Measurements from ENCODE around the gene ODAD4. TPM values are rescaled to one million over a fixed set of nuclear protein-coding genes. Genes with fewer than 3 reads are reported as not detected.
"Not testable (repeated sequence)": the region's sequence is repeated elsewhere in the genome, so short reads cannot be mapped to it uniquely, and the experiment has no call there.

ODAD4 gene
- total RNA-seq, 1 donor from 2014 or later = 0.13 TPM

DNA sequence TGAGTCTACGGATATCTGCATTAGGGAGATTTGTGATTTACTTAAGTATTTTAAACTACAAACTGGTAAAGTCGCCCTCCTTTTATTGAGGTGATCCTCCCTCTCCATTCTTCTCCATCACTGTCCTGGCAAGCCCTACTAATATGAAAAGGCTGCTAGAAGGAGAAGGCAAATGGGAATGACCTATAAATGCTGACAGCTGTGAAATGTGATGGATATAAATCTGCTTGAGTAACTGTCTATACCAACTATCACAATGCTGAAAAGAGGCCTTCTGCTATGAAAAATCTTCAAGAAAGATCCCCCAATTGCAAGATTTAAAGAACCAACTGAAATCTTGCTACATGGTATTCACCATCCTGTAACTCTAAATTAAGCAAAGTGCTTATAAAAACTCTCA is 71.3 kb downstream of the ODAD4 start:
- no peak for DNase-seq (ENCODE audit: low read depth, low spot score)

DNA sequence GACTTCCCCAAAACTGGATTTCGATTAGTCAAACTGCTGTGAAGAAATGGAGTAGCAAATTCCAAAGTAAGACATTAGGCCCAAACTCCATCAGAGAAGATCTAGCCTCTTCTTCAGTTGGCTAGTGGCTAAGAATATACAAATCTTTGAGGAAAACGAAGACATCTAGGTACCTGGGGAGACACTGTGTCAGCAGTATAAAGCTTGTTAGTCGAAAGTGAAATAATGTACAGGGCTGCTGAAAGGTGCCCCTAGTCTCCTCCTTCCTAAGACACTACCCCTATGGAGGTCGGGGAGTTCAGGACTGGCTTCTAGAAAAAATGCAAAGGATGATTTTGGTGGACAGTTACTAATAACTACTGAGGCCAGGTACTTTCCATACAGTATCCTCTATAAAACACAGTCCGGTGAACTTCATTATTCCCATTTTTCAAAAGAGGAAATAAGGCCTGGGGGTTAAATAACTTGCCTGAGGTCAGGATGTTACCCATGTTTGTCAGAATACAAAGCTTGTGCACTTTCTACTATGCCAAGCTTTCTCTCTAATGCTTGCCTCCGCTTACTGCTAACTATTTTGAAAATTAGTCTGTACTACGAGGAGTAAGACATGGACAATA is 71.9 kb downstream of the ODAD4 start:
- no peak for DNase-seq (ENCODE audit: low read depth, low spot score)

DNA sequence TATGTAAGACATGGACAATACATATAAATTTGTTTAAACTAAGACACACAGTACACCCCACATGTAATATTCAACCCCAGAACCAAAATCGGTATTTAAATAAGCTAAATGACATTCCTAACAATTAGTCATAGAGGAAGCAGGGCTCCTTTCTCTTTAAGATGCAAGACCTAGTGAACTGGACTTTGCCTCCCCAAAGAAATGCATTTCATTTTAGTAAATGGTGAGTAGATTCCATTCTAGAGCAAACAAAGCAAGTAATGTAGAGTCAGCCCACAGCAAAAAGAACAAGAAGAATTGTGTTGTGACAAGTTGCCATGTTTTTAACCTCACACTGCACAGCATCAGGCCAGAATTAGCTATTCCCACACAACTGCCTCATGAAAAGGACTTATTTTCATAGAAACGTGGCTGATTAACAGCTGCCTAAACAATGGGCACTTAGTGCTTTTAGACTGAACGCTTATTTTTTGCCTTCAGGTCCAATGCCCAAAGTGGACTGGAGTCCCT is 72.4 kb downstream of the ODAD4 start:
- DNase-seq (ENCODE audit: low read depth, low spot score) = no peak

DNA sequence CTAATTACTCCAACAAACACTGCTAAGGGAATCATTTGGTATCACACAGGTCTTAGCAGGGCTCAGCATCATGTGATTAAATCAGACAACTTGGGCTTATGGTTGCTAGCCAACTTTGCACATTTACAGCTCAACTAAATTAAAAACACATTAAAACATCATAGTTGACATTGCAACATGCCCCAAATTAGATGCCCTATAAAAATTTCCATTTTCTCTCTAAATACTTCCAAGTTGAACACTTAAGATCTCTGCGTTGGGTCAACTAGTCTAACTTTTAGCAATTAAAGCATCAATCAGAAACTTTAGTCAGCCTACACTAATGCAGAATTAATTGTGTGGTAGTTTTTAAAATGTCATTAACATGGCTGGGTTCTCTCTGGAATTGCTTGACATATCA is 74.7 kb downstream of the ODAD4 start:
- DNase-seq (ENCODE audit: low read depth, low spot score) = no peak

DNA sequence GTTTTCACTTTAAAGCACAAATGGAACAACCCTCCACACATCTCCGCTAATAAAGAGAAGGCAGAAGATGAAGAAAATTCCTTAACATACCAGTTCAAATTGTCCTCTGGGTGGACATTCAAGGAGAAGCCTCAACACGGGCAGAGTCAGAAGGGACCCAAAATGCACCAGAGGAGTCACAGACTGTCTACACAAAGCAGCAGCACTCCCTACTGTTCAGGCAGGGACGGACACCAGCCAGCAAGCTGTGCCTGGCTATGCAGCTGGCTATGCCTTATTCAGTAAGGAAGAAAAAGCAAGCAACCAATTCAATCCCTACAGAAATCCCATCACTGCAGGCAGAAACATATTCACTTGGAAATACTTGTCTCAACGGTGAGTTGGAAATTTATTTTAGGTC is 78.8 kb downstream of the ODAD4 start:
- DNase-seq (ENCODE audit: low read depth, low spot score) = no peak

DNA sequence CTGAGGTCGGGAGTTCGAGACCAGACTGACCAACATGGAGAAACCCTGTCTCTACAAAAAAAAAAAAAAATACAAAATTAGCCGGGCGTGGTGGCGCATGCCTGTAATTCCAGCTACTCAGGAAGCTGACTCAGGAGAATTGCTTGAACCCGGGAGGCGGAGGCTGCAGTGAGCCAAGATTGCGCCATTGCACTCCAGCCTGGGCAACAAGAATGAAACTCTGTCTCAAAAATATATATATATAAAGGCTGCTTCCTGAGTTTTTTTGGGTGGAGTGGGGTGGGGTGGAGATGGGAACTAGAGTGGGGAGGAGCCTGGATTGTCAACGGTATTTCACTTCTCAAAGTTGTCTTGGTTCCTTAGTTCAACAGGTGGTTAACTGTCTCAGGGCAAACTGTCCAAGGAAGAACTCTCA is 79.9 kb downstream of the ODAD4 start:
- DNase-seq (ENCODE audit: low read depth, low spot score) = not testable (repeated sequence)

DNA sequence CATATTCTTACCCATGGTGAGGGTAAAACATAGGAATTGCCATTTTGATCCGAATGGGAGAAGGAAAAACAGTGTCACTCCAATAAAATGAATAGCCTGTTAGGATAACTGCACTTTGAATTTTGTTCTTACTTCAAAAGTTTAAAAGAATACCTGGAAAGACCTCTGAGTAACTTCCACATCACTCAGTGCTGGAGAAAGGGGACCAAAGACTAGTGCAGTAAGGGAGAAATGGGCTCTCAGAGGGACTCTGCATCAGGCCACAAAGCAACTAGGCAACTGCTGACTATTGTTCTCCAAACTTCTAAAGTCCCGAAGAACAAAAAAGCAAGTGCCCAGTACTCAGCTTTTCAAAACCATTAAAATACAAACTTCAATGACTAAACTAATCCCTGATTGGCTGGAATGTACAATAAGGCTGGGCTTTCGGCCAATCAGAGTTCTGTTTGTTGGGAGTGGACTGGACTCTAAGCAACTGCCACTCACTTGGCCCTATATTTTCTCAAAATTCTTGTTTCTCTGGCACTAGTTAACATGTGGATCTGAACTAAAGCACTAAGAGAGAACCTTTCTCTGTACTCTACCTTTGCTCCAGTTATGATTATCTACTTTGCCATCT is 80.6 kb downstream of the ODAD4 start:
- DNase-seq (ENCODE audit: low read depth, low spot score) = no peak

DNA sequence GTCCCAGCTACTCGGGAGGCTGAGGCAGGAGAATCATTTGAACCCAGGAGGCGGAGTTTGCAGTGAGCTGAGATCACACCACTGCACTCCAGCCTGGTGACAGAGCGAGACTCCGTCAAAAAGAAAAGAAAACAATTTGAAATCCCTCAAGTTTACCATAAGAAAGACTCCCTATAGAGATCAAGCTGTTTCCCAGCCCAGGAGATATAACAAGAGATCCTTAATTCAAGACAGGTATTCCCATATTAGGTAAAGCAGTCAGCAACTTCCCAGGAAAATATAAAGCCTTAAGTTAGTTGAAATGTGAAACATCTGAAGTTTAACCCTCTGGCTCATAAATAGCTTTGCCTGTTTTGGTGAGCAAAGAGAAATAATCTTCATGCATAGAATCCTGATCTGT is 81.9 kb downstream of the ODAD4 start:
- not testable (repeated sequence) for DNase-seq (ENCODE audit: low read depth, low spot score)

DNA sequence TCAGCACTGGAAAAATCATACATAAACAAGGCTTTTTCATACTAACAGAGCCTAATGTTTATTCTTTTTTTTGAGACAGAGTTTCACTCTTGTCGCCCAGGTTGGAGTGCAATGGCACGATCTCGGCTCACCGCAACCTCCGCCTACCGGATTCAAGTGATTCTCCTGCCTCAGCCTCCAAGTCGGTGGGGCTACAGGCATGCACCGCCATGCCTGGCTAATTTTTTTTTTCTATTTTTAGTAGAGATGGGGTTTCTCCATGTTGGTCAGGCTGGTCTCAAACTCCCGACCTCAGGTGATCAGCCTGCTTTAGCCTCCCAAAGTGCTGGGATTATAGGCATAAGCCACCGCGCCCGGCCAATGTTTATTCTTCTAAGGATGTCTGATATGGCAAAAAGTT is 83.3 kb downstream of the ODAD4 start:
- DNase-seq (ENCODE audit: low read depth, low spot score) = not testable (repeated sequence)

Other genes starting within 250 kb of the ODAD4 start
- gene EIF1, start 241.7 kb upstream of the ODAD4 start, total RNA-seq = 66.4 and 81.1 TPM in 2 replicates
- not detected in 2 replicates for gene GAST, start 218.3 kb upstream of the ODAD4 start, total RNA-seq
- 0.07 and 0.18 TPM in 2 replicates for gene HAP1, start 196.0 kb upstream of the ODAD4 start, total RNA-seq
- gene JUP, start 143.9 kb upstream of the ODAD4 start, total RNA-seq = 71.6 and 76.9 TPM in 2 replicates
- 49.1 and 59.4 TPM in 2 replicates for gene P3H4, start 118.7 kb upstream of the ODAD4 start, total RNA-seq
- gene FKBP10, start 117.6 kb upstream of the ODAD4 start, total RNA-seq = 139 and 196 TPM in 2 replicates
- gene NT5C3B, start 94.4 kb upstream of the ODAD4 start, total RNA-seq = 68.8 and 72.0 TPM in 2 replicates
- not detected in 2 replicates for gene KLHL10, start 92.8 kb upstream of the ODAD4 start, total RNA-seq
- gene KLHL11, start 65.2 kb upstream of the ODAD4 start, total RNA-seq = 24.7 and 35.4 TPM in 2 replicates
- gene ACLY, start 11.7 kb upstream of the ODAD4 start, total RNA-seq = 340 and 356 TPM in 2 replicates
- gene CNP, start 36.2 kb downstream of the ODAD4 start, total RNA-seq = 66.5 and 75.4 TPM in 2 replicates
- gene DNAJC7, start 86.8 kb downstream of the ODAD4 start, total RNA-seq = 74.8 and 90.8 TPM in 2 replicates
- gene NKIRAS2, start 89.5 kb downstream of the ODAD4 start, total RNA-seq = 41.6 and 52.4 TPM in 2 replicates
- gene C17orf113, start 120.0 kb downstream of the ODAD4 start, total RNA-seq = 0.11 and 0.26 TPM in 2 replicates
- not detected in 2 replicates for gene ZNF385C, start 167.9 kb downstream of the ODAD4 start, total RNA-seq
- 9.6 TPM in 2 replicates for gene DHX58, start 182.1 kb downstream of the ODAD4 start, total RNA-seq
- gene KAT2A, start 190.8 kb downstream of the ODAD4 start, total RNA-seq = 7.1 and 13.2 TPM in 2 replicates
- not detected in 2 replicates for gene HSPB9, start 192.2 kb downstream of the ODAD4 start, total RNA-seq
- 105 and 116 TPM in 2 replicates for gene RAB5C, start 224.4 kb downstream of the ODAD4 start, total RNA-seq

All from pulmonary artery endothelial cell (primary cell).